ENCODE measurements around the gene NRARP. TPM values are rescaled to one million over a fixed set of nuclear protein-coding genes. Genes with fewer than 3 reads are reported as not detected.

NRARP gene
- total RNA-seq, 1 experiment from 2014 or later: 7.4 TPM

DNA sequence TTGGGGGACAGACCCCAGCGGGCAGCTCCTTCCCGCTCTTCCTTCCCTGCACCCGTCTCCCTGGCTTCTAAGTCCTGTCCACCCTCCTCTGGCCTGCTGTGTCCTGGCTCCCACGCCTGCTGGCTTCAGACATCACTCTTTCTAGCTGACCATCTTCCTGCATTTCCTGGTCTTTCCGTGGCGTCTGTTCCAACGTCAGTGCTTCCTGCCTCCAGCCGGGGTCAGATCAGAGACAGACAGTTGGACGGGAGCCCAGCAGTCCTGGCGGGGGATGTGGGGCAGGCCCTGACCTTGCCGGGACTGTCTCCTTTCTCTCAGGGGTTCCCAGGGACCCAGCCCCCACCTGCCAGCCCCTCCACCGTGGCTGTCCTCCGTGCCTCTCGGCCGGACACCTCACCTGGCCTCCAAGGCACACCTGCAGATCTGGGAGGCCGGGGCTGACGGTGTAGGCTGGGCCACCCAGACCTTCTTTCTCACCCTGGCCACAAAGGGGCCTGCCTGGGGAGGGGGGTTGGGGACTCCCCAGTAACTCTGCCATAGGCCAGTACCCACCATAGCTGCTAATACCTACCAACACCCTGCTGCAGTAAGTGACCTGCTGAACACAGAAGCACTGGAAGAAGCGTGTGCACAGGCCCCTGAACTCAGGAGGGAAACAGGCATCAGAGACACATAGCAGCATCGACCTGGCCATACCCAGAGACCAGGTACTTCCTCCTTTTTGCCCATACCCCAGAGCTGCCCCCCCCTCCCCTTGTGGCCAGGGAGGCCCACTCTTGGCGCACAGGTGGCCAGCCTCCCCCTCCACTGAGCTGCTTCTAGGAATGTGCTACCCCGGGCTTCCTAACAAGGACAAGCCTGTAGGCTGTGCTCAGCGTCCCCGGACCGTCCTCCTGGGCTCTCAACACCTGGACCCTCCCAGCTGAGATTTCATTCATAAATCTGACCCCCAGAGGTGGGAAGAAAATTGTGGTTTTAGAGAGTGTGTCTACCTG is 5.1 kb downstream of the NRARP start:
- no peak for TF ChIP-seq EZH2 (IDR thresholded peaks at IDR 0.05; ENCODE audit: borderline replicate concordance, low read depth, low read length, poor library complexity, severe bottlenecking)
- TF ChIP-seq CTCF (conservative IDR thresholded peaks at IDR 0.05; ENCODE audit: low read depth, low read length): no peak
- Histone ChIP-seq H3K27ac (ENCODE audit: low read depth, low read length, poor library complexity, severe bottlenecking) (no peak overlapping the region), H3K27me3 (replicated peaks; ENCODE audit: insufficient read depth, low read depth, low read length, poor library complexity) (no peaks in the 10 kb centered on the region), H3K36me3 (ENCODE audit: insufficient read depth, low read length, poor library complexity, severe bottlenecking) (no peaks in the 10 kb centered on the region), H3K4me3 (ENCODE audit: low read depth, low read length, poor library complexity, severe bottlenecking) (no peak overlapping the region), H3K9me3 (ENCODE audit: low read depth, low read length, poor library complexity, severe bottlenecking) (peaks cover 3% of the 10 kb centered on the region), H3K4me1 (ENCODE audit: insufficient read depth, low read length, poor library complexity, severe bottlenecking) (peaks cover 13% of the 10 kb centered on the region)
- no peak for DNase-seq (ENCODE audit: low spot score)
- POLR2A ChIA-PET (ENCODE audit: low non-redundant PET): interaction anchor here (0.6 kb wide), 1 partner anchor 31 kb away, joined by 3 read pairs; no protein-coding TSS in a partner anchor
- intact Hi-C loops (cut with micrococcal nuclease; ENCODE audit: unreplicated experiment): no loop called here
- no TSS peak for BruUV-seq (replicated peaks)
- CTCF ChIA-PET: no interaction called here

DNA sequence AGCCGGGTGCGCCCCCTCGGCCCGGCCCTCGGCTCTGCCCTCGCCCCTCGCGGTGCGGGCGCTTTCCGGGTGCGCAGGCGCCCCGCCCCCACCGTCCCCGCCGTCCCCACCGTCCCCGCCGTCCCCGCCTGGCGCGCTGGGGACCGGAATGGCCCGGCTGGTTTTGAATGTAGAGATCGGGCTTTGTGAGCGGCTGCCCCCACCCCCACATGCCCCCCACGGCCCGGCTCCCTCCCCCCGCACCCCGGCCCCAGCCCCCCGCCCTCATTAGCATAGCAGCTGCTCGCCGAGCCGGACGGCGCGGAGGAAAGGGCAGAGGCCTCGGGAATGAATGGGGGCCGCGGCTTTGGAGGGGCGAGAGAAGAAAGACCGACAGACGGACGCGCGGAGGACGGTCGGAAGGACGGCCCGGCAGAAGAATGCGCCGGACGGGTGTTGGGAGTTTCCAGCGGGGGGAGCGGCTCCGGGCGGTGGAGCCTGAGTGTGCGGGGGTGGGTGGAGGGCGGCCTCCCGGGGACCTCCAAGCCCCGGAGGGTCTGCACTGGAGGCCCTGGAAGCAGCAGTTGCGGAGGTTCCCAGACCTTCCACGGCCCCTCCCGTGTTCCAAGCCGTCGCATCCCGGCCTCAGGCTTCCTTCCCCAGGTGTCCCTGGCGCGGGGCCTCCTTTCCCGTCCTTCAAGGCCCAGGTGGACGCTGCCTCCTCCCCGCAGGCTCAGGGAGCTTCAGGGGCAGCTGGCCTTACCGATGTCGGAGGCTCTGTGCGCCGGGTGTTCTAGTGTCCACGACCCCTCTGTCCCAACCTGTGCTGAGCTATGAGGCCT is 6.0 kb downstream of the NRARP start:
- no TSS peak for BruUV-seq (replicated peaks)
- ChIA-PET CTCF (interaction anchor here (0.6 kb wide), 1 partner anchor 196 kb away, joined by 4 read pairs; no protein-coding TSS in a partner anchor), POLR2A (ENCODE audit: low non-redundant PET) (interaction anchor here (0.5 to 0.6 kb wide), 2 partner anchors 30 to 118 kb away, joined by 3 to 6 read pairs; no protein-coding TSS in a partner anchor)
- DNase-seq (ENCODE audit: low spot score): no peak
- Histone ChIP-seq H3K4me3 (ENCODE audit: low read depth, low read length, poor library complexity, severe bottlenecking) (peak overlapping the region; percentile 42), H3K27me3 (replicated peaks; ENCODE audit: insufficient read depth, low read depth, low read length, poor library complexity) (no peaks in the 10 kb centered on the region), H3K9me3 (ENCODE audit: low read depth, low read length, poor library complexity, severe bottlenecking) (peaks cover 3% of the 10 kb centered on the region), H3K4me1 (ENCODE audit: insufficient read depth, low read length, poor library complexity, severe bottlenecking) (peaks cover 13% of the 10 kb centered on the region), H3K36me3 (ENCODE audit: insufficient read depth, low read length, poor library complexity, severe bottlenecking) (no peaks in the 10 kb centered on the region), H3K27ac (ENCODE audit: low read depth, low read length, poor library complexity, severe bottlenecking) (no peak overlapping the region)
- TF ChIP-seq EZH2 (IDR thresholded peaks at IDR 0.05; ENCODE audit: borderline replicate concordance, low read depth, low read length, poor library complexity, severe bottlenecking): no peak
- no peak for TF ChIP-seq CTCF (conservative IDR thresholded peaks at IDR 0.05; ENCODE audit: low read depth, low read length)
- intact Hi-C loops (cut with micrococcal nuclease; ENCODE audit: unreplicated experiment): loop anchor here (2.0 kb wide), 2 partner anchors 113 to 149 kb away; no protein-coding TSS in a partner anchor

GRCh38 chr9:137295238-137295811 is 6.7 kb downstream of the NRARP start:
- intact Hi-C loops (cut with micrococcal nuclease; ENCODE audit: unreplicated experiment): loop anchor here (2.0 kb wide), 2 partner anchors 113 to 149 kb away; no protein-coding TSS in a partner anchor
- no TSS peak for BruUV-seq (replicated peaks)

More at GRCh38 chr9:137295238-137295811, 6.7 kb downstream of the NRARP start:
- H3K27ac ChIP-seq (ENCODE audit: low read depth, low read length, poor library complexity, severe bottlenecking): no peak overlapping the region
- CTCF ChIA-PET: interaction anchor here (0.6 kb wide), 1 partner anchor 197 kb away, joined by 4 read pairs; no protein-coding TSS in a partner anchor
- peak overlapping the region; percentile 42 for H3K4me3 ChIP-seq (ENCODE audit: low read depth, low read length, poor library complexity, severe bottlenecking)
- POLR2A ChIA-PET (ENCODE audit: low non-redundant PET): interaction anchor here (0.5 kb wide), 1 partner anchor 119 kb away, joined by 6 read pairs; no protein-coding TSS in a partner anchor
- no peaks in the 10 kb centered on the region for H3K36me3 ChIP-seq (ENCODE audit: insufficient read depth, low read length, poor library complexity, severe bottlenecking)
- peaks cover 3% of the 10 kb centered on the region for H3K9me3 ChIP-seq (ENCODE audit: low read depth, low read length, poor library complexity, severe bottlenecking)
- TF ChIP-seq CTCF (conservative IDR thresholded peaks at IDR 0.05; ENCODE audit: low read depth, low read length): no peak
- TF ChIP-seq EZH2 (IDR thresholded peaks at IDR 0.05; ENCODE audit: borderline replicate concordance, low read depth, low read length, poor library complexity, severe bottlenecking): no peak
- DNase-seq (ENCODE audit: low spot score): peak; percentile 54
- H3K27me3 ChIP-seq (replicated peaks; ENCODE audit: insufficient read depth, low read depth, low read length, poor library complexity): no peaks in the 10 kb centered on the region
- H3K4me1 ChIP-seq (ENCODE audit: insufficient read depth, low read length, poor library complexity, severe bottlenecking): peaks cover 12% of the 10 kb centered on the region
